Smooth muscle cell (in vitro differentiated cells): ENCODE results near the gene SLC2A5. TPM values are rescaled to one million over a fixed set of nuclear protein-coding genes. Genes with fewer than 3 reads are reported as not detected.

Experiments used
- DNase-seq: peaks from one replicate; lab custom pipeline; 2025; ENCODE audit not compliant: unreplicated experiment; lab: John Stamatoyannopoulos, UW
- H2AFZ ChIP-seq: fragments of 200-600 bp; sonication (generic); 2 replicates; pipeline ENCODE4 v1.6.0; 2016; ENCODE audit warnings: antibody characterized with exemption, low read depth, mild to moderate bottlenecking
- H3F3A ChIP-seq: fragments of 200-600 bp; sonication (generic); 2 replicates; pipeline ENCODE4 v1.6.0; 2017; ENCODE audit warnings: antibody characterized with exemption, low read depth
- H3K27ac ChIP-seq: fragments of 200-600 bp; sonication (generic); 2 replicates; pipeline ENCODE4 v1.5.1; 2016; ENCODE audit warnings: low read depth, mild to moderate bottlenecking
- H3K27me3 ChIP-seq: fragments of 200-600 bp; sonication (generic); 2 replicates; pipeline ENCODE4 v1.6.1; 2016; ENCODE audit warnings: low read depth, mild to moderate bottlenecking
- H3K36me3 ChIP-seq: fragments of 200-600 bp; sonication (generic); 2 replicates; pipeline ENCODE4 v1.5.1; 2016; ENCODE audit warnings: low read depth
- H3K4me1 ChIP-seq: fragments of 200-600 bp; sonication (generic); 2 replicates; pipeline ENCODE4 v1.5.1; 2016; ENCODE audit warnings: low read depth
- H3K4me2 ChIP-seq: fragments of 200-600 bp; sonication (generic); 2 replicates; pipeline ENCODE4 v1.6.0; 2016; ENCODE audit warnings: mild to moderate bottlenecking
- H3K4me3 ChIP-seq: fragments of 200-600 bp; sonication (generic); 2 replicates; pipeline ENCODE4 v1.5.1; 2016; ENCODE audit warnings: mild to moderate bottlenecking
- H3K79me2 ChIP-seq: fragments of 200-600 bp; sonication (generic); 2 replicates; pipeline ENCODE4 v1.6.0; 2016; ENCODE audit warnings: low read depth, mild to moderate bottlenecking
- H3K9ac ChIP-seq: fragments of 200-600 bp; sonication (generic); 2 replicates; pipeline ENCODE4 v1.6.0; 2016; ENCODE audit warnings: low read depth
- H3K9me3 ChIP-seq: fragments of 200-600 bp; sonication (generic); replicated peaks from 2 replicates; pipeline ENCODE4 v1.5.1; 2016; ENCODE audit warnings: low read depth
- H4K20me1 ChIP-seq: fragments of 200-600 bp; sonication (generic); 2 replicates; pipeline ENCODE4 v1.6.0; 2016; ENCODE audit warnings: low read depth
- WGBS: methylation state at CpG from one replicate; pipeline ENCODE4 v1.1.7; 2016; ENCODE audit warnings: low lambda C conversion rate; 5-methylcytosine and 5-hydroxymethylcytosine counted together
- polyA plus RNA-seq: library from polyadenylated mRNA; unstranded; fragments of >200 nt; fragmentation: Nextera tagmentation; extraction: Ambion mirVana; gene quantifications from 2 replicates; pipeline ENCODE4 v1.2.1, GENCODE V29; 2016
- total RNA-seq: library from RNA; depleted of rRNA; stranded (reverse); fragments of >200 nt; gene quantifications from 2 replicates; pipeline ENCODE4 v1.2.3, GENCODE V29; 2014
- TF ChIP-seq, protein P1 (sequence below): fragments of 200-600 bp; sonication (generic); IDR thresholded peaks from 2 replicates; pipeline ENCODE4 v1.5.1; 2017; ENCODE audit warnings: borderline replicate concordance, mild to moderate bottlenecking, antibody characterized with exemption; ENCODE audit not compliant: insufficient read depth, poor library complexity, severe bottlenecking

SLC2A5 gene
- total and polyA plus RNA-seq, 2 experiments from 2014 or later: 0.04 TPM; not detected in 1

DNA sequence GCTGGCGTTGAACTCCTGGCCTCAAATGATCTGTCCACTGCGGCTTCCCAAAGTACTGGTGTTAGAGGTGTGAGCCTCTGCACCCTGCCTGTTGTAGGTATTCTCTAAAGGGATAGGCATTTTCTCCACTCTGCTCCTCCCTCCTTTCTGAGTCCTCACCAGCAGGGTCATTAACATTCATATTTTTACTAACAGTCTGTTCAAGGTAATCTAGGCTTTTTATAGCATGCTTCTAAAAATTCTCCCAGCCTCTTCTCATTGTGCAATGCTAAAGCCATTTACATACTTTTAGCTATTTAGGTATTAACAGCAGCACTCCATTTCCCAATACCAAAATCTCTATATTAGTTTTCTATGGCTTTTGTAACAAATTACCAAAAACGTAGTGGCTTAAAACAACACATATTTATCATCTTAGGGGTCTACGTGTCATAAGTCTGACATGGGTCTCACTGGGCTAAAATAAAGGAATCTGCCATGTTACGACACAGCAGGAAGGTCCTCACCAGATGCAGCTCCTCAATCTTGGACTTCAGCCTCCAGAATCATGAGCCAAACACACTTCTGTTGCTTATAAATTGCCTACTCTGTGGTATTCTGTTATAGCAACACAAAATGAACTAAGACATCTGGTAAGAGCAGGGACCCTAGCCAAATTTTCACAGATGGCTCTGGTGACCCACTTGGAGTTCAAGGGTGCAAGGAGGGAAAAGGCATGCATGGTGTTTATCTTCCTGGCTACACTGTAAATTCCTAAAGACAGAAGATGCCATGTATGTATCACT is 40.3 kb downstream of the SLC2A5 start:
- Histone ChIP-seq H3K27ac (no peak overlapping the region), H4K20me1 (no peaks in the 10 kb centered on the region), H3K9ac (no peak overlapping the region), H3K9me3 (no peaks in the 10 kb centered on the region), H3K27me3 (no peaks in the 10 kb centered on the region), H3K4me2 (no peak overlapping the region), H3K4me3 (no peak overlapping the region), H3K4me1 (no peaks in the 10 kb centered on the region), H3K36me3 (no peaks in the 10 kb centered on the region), H3F3A (no peaks in the 10 kb centered on the region), H2AFZ (no peak overlapping the region), H3K79me2 (no peaks in the 10 kb centered on the region)
- DNase-seq: no peak
- TF ChIP-seq, protein P1, sequence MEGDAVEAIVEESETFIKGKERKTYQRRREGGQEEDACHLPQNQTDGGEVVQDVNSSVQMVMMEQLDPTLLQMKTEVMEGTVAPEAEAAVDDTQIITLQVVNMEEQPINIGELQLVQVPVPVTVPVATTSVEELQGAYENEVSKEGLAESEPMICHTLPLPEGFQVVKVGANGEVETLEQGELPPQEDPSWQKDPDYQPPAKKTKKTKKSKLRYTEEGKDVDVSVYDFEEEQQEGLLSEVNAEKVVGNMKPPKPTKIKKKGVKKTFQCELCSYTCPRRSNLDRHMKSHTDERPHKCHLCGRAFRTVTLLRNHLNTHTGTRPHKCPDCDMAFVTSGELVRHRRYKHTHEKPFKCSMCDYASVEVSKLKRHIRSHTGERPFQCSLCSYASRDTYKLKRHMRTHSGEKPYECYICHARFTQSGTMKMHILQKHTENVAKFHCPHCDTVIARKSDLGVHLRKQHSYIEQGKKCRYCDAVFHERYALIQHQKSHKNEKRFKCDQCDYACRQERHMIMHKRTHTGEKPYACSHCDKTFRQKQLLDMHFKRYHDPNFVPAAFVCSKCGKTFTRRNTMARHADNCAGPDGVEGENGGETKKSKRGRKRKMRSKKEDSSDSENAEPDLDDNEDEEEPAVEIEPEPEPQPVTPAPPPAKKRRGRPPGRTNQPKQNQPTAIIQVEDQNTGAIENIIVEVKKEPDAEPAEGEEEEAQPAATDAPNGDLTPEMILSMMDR: no peak
- 90% methylated on average over 5 of the region's 5 CpGs for WGBS

- Histone ChIP-seq H3K4me1 (no peaks in the 10 kb centered on the region), H3K79me2 (no peaks in the 10 kb centered on the region), H3K9me3 (no peaks in the 10 kb centered on the region), H3K36me3 (no peaks in the 10 kb centered on the region), H3K4me3 (no peak overlapping the region), H4K20me1 (no peaks in the 10 kb centered on the region), H3K27ac (no peak overlapping the region), H3F3A (no peaks in the 10 kb centered on the region), H2AFZ (no peak overlapping the region), H3K9ac (no peak overlapping the region), H3K4me2 (no peak overlapping the region), H3K27me3 (no peaks in the 10 kb centered on the region)
- TF ChIP-seq, protein P1: no peak
- 93% methylated on average over 4 of the region's 4 CpGs for WGBS
- no peak for DNase-seq
Observed at GRCh38 chr1:9027307-9027706, 42.1 kb downstream of the SLC2A5 start.

DNA sequence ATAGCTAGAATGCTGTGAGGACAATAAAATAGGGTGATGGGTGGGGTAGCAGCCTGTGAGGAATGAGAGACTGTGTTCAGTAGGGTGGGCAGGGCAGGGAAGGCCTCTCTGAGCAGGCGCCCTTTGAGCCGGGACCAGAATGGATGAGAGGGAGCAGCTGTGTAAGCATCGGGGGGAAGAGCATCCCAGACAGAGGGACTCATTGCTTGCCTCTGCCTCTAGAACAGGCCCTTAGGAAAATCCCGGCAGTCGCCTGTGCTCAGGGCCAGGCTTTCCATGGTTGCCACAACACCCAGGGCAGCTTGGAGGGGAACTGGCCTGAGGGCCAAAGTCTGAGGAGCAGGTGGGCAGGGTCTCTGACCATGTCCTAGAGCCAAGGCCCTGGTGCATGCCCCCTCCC is 44.0 kb downstream of the SLC2A5 start:
- no peak overlapping the region for H3K9ac ChIP-seq
- no peak overlapping the region for H3K4me2 ChIP-seq
- H3K4me1 ChIP-seq: no peaks in the 10 kb centered on the region
- no peaks in the 10 kb centered on the region for H3K27me3 ChIP-seq
- TF ChIP-seq, protein P1: no peak
- no peak overlapping the region for H3K27ac ChIP-seq
- no peaks in the 10 kb centered on the region for H3K79me2 ChIP-seq
- H3F3A ChIP-seq: no peaks in the 10 kb centered on the region
- DNase-seq: no peak
- no peaks in the 10 kb centered on the region for H3K36me3 ChIP-seq
- H3K9me3 ChIP-seq: no peaks in the 10 kb centered on the region
- 93% methylated on average over 5 of the region's 5 CpGs for WGBS
- no peaks in the 10 kb centered on the region for H4K20me1 ChIP-seq
- H2AFZ ChIP-seq: no peak overlapping the region
- no peak overlapping the region for H3K4me3 ChIP-seq

DNA sequence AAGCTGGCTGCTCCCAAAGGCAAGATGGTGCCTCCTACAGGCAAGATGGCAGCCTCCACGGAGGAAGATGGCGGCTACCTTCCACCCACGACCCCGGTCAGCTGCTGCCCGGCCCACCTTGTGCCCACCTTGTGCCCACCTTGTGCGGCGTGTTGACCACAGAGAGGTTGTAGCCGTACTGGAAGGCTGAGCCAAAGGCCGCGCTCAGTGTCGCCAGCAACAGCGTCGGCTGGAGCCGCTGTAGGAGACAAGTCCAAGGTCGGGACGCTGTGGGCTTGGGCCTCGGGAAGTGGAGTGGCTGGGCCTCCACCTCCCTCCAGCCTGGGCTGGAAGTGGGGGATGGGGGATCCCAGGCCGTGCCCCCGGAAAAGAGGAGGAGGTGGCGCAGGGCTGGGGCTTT is 44.6 kb downstream of the SLC2A5 start:
- DNase-seq: no peak
- no peak overlapping the region for H2AFZ ChIP-seq
- no peaks in the 10 kb centered on the region for H4K20me1 ChIP-seq
- no peak overlapping the region for H3K4me2 ChIP-seq
- H3F3A ChIP-seq: no peaks in the 10 kb centered on the region
- H3K4me3 ChIP-seq: no peak overlapping the region
- WGBS: 96% methylated on average over 20 of the region's 20 CpGs
- H3K9ac ChIP-seq: no peak overlapping the region
- no peaks in the 10 kb centered on the region for H3K79me2 ChIP-seq
- no peak overlapping the region for H3K27ac ChIP-seq
- TF ChIP-seq, protein P1: no peak
- no peaks in the 10 kb centered on the region for H3K4me1 ChIP-seq
- no peaks in the 10 kb centered on the region for H3K27me3 ChIP-seq
- H3K9me3 ChIP-seq: no peaks in the 10 kb centered on the region
- no peaks in the 10 kb centered on the region for H3K36me3 ChIP-seq
